ENCODE results near the gene ZEB1. TPM values are rescaled to one million over a fixed set of nuclear protein-coding genes. Genes with fewer than 3 reads are reported as not detected.
A peak's percentile ranks its signal among the peaks of the same experiment; 100 is the strongest.

Gene ZEB1
- total and polyA plus RNA-seq, 9 of the 15 experiments (the other 6 are each of a cell fraction or from before 2014, with no cell fraction given) = 2.1 to 8.4 (median 4.9) TPM

DNA sequence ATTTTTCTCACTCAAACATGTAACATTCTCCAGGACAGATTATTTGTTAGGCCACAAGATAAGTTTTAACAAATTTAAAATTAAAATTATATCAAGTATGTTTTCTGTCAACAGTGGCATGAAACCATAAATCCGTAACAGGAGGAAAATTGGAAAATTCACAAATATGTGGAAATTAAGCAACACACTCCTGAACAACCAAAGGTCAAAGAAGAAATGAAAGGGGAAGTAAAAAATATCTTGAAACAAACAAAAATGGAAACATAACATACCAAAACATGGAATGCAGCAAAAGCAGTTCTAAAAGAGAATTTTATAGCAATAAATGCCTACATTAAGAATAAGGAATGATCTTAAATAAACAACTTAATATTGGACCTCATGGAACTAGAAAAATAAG, 147.3 kb downstream of the ZEB1 start (continued):
- no peak for TF ChIP-seq FOXK2 (conservative IDR thresholded peaks at IDR 0.05 in 1 of 2, IDR thresholded peaks at IDR 0.05 in 1 of 2; ENCODE audit: low read depth in 2 of 2)
- no peak for TF ChIP-seq EWSR1 (IDR thresholded peaks at IDR 0.05; ENCODE audit: borderline replicate concordance, low read depth, partially characterized antibody)

DNA sequence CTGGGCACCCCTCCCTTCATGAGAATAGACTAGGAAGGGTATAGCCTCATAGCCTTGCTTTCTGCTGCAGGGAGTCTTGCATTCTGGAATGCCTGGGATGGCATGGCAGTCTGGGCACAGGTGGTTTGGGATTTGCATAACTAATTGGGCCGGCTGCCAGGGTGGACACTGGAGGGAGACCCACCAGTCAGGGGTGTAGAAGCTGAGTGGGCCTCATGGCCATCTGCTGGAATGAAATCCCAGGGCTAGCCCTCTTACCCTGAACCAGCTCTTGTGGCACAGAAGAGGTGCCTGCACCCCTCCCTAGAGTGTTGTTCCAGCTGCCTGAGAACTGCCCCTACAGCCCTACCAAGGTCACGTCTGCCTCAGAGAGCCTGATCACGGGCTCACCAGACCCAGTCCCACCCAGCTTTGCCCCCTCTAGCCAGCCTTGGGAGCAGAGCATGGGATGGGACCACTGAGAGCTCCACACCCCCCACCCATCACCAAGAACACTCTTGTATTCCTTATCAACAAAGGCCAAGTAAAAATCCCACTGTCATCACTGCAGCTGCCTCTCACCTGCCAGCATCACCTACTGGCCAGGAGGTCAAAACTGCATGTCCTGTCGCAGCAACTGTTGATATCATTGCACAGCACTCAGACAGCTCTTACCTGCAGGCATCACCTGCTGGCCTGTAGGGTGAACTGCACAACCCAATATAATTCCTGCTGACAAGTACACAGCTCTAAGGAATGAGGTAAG, 148.9 kb downstream of the ZEB1 start:
- Histone ChIP-seq H3K4me1 (replicated peaks in 1 of 2; ENCODE audit: control insufficient read depth in 2 of 2, insufficient read depth in 2 of 2, low read length in 2 of 2) (no peaks in the 10 kb centered on the region), H3K27ac (ENCODE audit: extremely low read depth, low read depth, low read length) (no peak overlapping the region), H3K79me2 (ENCODE audit: control insufficient read depth, insufficient read depth, low read length) (no peaks in the 10 kb centered on the region), H4K20me1 (replicated peaks; ENCODE audit: control insufficient read depth, insufficient read depth, low read length) (no peaks in the 10 kb centered on the region), H3K36me3 (ENCODE audit: control insufficient read depth, insufficient read depth, low read length) (no peaks in the 10 kb centered on the region), H3K27me3 (ENCODE audit: control insufficient read depth in 2 of 2, insufficient read depth in 2 of 2, low read length in 2 of 2) (no peaks in the 10 kb centered on the region), H3K9me1 (ENCODE audit: control insufficient read depth, insufficient read depth, low read length) (no peaks in the 10 kb centered on the region), H3K9ac (ENCODE audit: insufficient read depth in 1 of 2, low read depth in 2 of 2, low read length in 2 of 2) (no peak overlapping the region), H3K4me2 (ENCODE audit: insufficient read depth, low read length) (no peak overlapping the region), H3K4me3 (no peak overlapping the region), H3K9me3 (replicated peaks; ENCODE audit: control insufficient read depth, insufficient read depth, low read depth, low read length) (peaks cover 4% of the 10 kb centered on the region; the same call in 1 of the 2 replicates), H2AFZ (ENCODE audit: low read depth, low read length) (no peak overlapping the region)
- DNase-seq (ENCODE audit: extremely low read depth in 1 of 4, low spot score in 3 of 4) (peak in 1 of 4 experiments; percentile 3), FAIRE-seq (no peak), ATAC-seq (no peak)
- CTCF ChIA-PET (ENCODE audit: low intra/inter-chr PET ratio) = no interaction called here
- peak in 2 of 3 experiments; percentile 21 to 24; a peak in 1 of 6 replicates for TF ChIP-seq CTCF (IDR thresholded peaks at IDR 0.05 in 2 of 3, conservative IDR thresholded peaks at IDR 0.05 in 1 of 3; ENCODE audit: insufficient read depth in 2 of 3, low read depth in 1 of 3, low read length in 3 of 3)
- TF ChIP-seq STAT5A (IDR thresholded peaks at IDR 0.05; ENCODE audit: borderline replicate concordance, low read length) = no peak
- peak in 1 of 2 experiments; percentile 23; a peak in 2 of 4 replicates for TF ChIP-seq RAD21 (CRISPR knock-in tag; conservative IDR thresholded peaks at IDR 0.05 in 1 of 2, IDR thresholded peaks at IDR 0.05 in 1 of 2)
- TF ChIP-seq ATF6 (CRISPR knock-in tag; IDR thresholded peaks at IDR 0.05) = no peak
- TF ChIP-seq BRF1 (IDR thresholded peaks at IDR 0.05; ENCODE audit: borderline replicate concordance, extremely low read depth, insufficient read length) = no peak
- in situ Hi-C loops (cut with MboI) = no loop called here
- 48% methylated on average over 4 of the region's 4 CpGs for WGBS (ENCODE audit: insufficient coverage, low coverage, missing lambda C conversion rate)
- POLR2A ChIA-PET = no interaction called here
- intact Hi-C loops (cut with micrococcal nuclease) = no loop called here
- no TSS peak for BruUV-seq (replicated peaks)
